Adipose tissue (tissue), 3 donors: Measurements from ENCODE around the gene SMG5. TPM values are rescaled to one million over a fixed set of nuclear protein-coding genes. Genes with fewer than 3 reads are reported as not detected.
A peak's percentile ranks its signal among the peaks of the same experiment; 100 is the strongest.
"Not testable (repeated sequence)": the region's sequence is repeated elsewhere in the genome, so short reads cannot be mapped to it uniquely, and the experiment has no call there.

ENCODE experiments used
- H3K27ac ChIP-seq: one replicate; pipeline ENCODE4 v1.5.1; 2013; ENCODE audit warnings: low read depth, low read length
- WGBS, 3 donors: extraction: QIAGEN DNeasy Blood & Tissue Kit; methylation state at CpG; one replicate each; pipeline ENCODE4 v1.1.7; 2013; 5-methylcytosine and 5-hydroxymethylcytosine counted together
- polyA plus RNA-seq, 3 donors: library from polyadenylated mRNA; stranded (reverse); fragments of 200-250 nt; gene quantifications; one replicate each; pipeline ENCODE4 v1.2.3, GENCODE V29; 2013
- donor health status: healthy with polysubstance abuse.
- donor health status: Bipolar disorder and iron deficiency.
- donor health status: healthy.

The SMG5 gene
- polyA plus RNA-seq, 3 donors = 24.1 to 34.4 (median 28.3) TPM

DNA sequence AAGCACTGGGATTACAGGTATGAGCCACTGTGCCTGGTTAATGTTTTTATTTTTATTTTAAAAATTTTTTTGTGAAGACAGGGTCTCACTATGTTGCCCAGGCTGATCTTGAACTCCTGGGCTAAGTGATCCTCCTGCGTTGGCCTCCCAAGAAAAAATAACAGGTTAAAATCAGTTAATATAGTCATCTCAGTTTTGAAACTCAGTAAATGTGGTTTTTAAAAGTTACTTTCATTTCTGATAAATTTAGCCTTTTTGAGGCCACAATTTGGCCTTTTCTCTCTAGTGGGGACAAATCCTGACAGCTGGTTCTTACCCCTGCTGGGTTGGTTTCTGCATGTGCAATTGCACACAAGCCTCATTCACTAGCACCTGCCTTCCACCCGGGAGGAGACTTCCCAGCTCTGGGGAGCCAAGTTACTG, 56.5 kb downstream of the SMG5 start:
- H3K27ac ChIP-seq = no peak overlapping the region
- WGBS, 3 donors = 70 to 75% (median 75%) methylated on average over 2 of the region's 2 CpGs

DNA sequence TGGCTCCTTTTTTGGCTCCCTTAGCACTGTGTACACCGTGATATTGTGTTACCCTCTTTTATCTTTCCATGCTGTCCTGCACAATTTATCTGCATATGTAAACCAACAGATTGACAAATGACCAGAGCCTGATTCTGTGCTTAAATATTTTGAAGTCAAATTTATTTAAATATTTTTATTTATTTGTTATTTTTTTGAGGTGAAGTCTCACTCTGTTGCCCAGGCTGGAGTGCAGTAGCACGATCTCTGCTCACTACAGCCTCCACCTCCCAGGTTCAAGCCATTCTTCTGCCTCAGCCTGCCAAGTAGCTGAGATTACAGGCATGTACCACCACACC, 57.0 kb downstream of the SMG5 start:
- H3K27ac ChIP-seq = no peak overlapping the region
- WGBS, 3 donors = 8 to 13% (median 13%) methylated on average over 2 of the region's 2 CpGs

DNA sequence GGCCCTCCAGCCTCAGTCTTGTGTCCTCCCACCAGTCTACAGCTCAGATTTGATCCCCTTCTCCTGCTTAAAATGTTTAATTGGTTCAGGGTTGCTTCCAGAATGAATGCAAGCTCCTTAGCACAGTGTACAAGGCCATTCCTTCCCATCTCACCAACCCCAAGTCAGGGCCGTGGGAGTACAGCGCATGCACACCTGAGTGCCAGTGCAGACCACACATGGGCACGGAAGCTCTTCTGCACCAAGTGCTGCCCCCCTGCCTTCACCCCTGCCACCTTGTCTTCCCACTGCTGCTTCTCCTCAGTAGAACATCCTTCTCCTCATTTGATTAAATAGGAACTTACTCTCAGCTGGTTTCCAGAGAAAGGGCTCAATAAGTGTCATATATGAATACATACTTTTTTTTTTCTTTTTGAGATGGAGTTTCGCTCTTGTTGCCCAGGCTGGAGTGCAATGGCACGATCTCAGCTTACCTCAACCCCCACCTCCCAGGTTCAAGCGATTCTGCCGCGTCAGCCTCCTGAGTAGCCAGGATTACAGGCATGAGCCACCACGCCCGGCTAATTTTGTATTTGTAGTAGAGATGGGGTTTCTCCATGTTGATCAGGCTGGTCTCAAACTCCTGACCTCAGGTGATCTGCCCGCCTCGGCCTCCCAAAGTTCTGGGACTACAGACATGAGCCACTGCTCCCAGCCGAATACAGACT, 60.5 kb downstream of the SMG5 start:
- 94% methylated on average over 13 of the region's 13 CpGs for WGBS, 3 donors
- H3K27ac ChIP-seq = no peak overlapping the region

DNA sequence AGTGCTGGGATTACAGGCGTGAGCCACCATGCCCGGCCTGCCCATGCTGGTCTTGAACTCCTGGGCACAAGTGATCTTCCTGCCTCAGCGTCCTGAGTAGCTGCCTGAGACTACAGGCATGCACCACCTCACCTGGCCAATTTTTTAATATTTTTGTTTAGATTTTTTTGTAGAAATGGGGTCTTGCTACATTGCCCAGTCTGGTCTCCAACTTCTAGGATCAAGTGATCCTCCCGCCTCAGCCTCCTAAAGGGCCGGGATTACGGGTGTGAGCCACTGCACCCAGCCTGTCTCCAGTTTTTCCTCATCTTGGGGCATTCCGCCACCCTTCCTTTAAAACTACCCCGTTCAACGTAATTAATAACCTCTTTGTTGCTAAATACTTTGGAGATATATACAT, 62.4 kb downstream of the SMG5 start:
- 95 to 97% (median 97%) methylated on average over 9 of the region's 9 CpGs for WGBS, 3 donors

DNA sequence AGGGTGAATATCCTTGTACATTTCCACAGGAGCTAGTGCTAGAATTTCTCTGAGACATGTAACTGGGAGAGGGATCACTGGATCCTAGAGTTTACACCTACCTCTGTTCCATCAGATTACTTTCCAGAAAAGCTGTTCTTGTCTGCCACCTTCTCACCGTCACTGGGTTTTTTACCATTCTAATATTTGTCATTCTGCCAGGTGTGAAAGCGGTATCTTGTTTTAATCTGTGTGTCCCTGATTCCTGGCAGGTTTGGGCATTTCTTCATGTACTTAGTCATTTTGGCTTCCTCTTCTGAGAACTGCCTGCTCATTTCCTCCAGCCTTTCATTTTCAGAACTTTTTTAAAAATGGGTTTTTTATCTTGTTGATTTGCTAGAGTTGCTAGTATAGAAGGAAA, 64.8 kb downstream of the SMG5 start:
- 9 to 25% (median 22%) methylated on average over 2 of the region's 2 CpGs for WGBS, 3 donors
- H3K27ac ChIP-seq = peak overlapping the region; percentile 51

More for the DNA sequence above, 62.4 kb downstream of the SMG5 start:
- H3K27ac ChIP-seq = no peak overlapping the region

DNA sequence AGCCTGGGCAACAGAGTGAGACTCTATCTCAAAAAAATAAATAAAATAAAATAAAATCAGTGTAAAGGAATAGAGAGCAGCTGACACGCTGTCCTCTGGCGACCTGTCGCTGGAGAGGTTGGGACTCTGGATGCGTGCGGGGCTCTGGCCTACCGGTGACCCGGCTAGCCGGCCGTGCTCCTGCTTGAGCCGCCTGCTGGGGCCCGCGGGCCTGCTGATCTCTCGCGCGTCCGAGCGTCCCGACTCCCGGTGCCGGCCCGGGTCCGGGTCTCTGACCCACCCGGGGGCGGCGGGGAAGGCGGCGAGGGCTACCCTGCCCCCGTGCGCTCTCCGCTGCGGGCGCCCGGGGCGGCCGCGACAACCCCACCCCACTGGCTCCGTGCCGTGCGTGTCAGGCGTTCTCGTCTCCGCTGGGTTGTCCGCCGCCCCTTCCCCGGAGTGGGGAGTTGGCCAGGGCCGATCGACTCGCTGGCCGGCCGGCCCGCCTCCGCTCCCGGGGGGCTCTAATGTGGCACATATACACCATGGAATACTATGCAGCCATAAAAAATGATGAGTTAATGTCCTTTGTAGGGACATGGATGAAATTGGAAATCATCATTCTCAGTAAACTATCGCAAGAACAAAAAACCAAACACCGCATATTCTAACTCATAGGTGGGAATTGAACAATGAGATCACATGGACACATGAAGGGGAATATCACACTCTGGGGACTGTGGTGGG, 66.1 kb downstream of the SMG5 start:
- WGBS, 3 donors = 94 to 98% (median 97%) methylated on average over 49 to 55 of the region's 55 CpGs
- not testable (repeated sequence) for H3K27ac ChIP-seq

DNA sequence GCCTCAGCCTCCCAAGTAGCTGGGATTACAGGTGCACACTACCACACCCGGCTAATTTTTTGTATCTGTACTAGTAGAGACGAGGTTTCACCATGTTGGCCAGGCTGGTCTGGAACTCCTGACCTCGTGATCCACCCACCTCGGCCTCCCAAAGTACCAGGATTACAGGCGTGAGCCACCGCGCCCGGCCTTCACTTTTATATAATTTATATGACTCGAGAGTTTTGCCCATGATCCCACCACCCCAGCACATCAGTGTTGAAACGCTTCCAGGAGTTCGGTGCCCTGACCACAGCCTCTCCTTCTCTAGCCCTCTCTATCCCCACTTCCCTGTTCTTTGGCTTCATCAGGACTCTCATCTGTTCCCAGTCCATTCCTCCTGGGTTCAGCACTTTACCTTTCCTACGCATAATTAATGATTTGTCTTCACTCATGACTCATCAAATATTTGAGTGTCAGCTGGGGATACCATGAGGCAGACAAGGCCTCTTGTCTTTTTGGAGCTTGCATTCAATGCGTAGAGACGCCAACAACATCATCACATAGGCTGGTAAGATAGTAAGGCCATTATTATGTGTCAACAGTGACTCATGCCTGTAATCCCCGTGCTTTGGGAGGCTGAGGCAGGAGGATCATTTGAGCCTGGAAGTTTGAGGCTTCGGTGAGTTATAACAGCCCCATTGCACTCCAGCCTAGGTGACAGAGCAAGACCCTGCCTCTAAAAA, 68.4 kb downstream of the SMG5 start:
- H3K27ac ChIP-seq = no peak overlapping the region
- WGBS, 3 donors = 77 to 85% (median 82%) methylated on average over 16 of the region's 16 CpGs

DNA sequence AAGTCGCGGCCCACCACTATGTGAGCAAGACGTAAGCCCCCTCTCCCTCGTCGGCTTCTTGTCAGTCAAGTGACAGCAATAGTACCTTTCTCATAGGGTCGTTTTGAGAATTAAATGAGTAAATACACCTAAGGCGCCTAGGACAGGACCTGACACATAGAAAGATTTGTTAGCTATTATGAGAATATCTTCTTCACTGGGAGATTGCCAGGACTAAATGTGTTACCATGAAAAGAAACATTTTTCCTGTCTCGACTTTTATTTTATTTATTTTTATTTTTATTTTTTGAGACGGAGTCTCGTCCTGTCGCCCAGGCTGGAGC, 69.0 kb downstream of the SMG5 start:
- 15 to 24% (median 24%) methylated on average over 11 of the region's 11 CpGs for WGBS, 3 donors
- peak overlapping the region; percentile 38 for H3K27ac ChIP-seq

DNA sequence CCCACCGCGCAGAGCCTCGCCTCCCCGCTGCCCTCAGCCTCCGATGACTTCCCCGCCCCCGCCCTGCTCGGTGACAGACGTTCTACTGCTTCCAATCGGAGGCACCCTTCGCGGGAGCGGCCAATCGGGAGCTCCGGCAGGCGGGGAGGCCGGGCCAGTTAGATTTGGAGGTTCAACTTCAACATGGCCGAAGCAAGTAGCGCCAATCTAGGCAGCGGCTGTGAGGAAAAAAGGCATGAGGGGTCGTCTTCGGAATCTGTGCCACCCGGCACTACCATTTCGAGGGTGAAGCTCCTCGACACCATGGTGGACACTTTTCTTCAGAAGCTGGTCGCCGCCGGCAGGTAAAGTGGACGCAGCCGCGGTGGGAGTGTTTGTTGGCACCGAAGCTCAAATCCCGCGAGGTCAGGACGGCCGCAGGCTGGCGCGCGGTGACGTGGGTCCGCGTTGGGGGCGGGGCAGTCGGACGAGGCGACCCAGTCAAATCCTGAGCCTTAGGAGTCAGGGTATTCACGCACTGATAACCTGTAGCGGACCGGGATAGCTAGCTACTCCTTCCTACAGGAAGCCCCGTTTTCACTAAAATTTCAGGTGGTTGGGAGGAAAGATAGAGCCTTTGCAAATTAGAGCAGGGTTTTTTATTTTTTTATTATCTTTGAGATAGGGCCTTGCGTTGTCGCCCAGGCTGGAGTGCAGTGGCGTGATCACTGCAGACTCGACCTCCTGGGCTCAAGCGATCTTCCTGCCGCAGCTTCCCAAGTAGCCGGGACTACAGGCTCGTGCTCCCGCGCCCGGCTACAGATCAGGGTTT, 69.6 kb downstream of the SMG5 start, which contains the start of gene PMF1:
Gene PMF1 (plus strand): TSS at position 175 of the 811 bp plus-strand sequence. CDS start 9 bp downstream, at position 184.
- peak within 1 kb of the TSS; percentile 38 for H3K27ac ChIP-seq
- WGBS, 3 donors = 1% methylated on average over 61 of the region's 61 CpGs

DNA sequence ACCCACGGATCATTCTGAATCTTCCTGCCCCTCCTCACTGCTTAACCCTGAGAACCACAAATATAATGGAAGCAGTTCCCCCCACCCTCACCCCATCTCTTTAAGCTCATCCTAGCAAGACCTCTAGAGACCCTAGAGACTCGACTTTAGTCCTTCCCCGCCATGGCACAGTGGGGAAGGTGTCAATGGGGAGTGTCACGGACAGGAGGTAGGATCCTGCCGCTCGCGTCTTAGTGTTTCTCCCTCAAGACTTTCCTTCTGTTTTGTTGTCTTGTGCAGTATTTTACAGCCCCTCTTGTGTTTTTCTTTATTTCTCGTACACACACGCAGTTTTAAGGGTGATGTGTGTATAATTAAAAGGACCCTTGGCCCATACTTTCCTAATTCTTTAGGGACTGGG, 70.5 kb downstream of the SMG5 start:
- WGBS, 3 donors = 80 to 83% (median 81%) methylated on average over 9 of the region's 9 CpGs
- no peak overlapping the region for H3K27ac ChIP-seq

DNA sequence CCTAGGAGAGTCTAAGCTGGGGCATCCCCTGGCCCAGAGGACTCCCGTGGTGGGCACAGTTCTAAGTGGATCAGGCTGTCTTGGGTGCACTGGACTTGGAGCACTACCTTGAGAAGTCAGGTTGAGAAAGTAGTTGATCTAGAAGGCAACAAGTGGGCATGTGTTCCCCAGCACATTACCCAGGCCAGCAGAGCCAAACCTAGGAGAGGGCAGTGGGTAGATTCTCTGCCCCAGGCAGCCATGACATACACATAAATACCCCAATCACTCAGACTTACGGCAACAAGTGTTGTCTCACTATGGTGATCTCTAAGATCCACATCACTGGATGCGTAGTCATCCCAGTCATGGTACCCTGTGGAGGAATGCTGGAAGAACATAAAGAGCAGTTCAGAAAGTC, 71.4 kb downstream of the SMG5 start:
- WGBS, 3 donors = 95 to 100% (median 98%) methylated on average over 3 of the region's 3 CpGs

DNA sequence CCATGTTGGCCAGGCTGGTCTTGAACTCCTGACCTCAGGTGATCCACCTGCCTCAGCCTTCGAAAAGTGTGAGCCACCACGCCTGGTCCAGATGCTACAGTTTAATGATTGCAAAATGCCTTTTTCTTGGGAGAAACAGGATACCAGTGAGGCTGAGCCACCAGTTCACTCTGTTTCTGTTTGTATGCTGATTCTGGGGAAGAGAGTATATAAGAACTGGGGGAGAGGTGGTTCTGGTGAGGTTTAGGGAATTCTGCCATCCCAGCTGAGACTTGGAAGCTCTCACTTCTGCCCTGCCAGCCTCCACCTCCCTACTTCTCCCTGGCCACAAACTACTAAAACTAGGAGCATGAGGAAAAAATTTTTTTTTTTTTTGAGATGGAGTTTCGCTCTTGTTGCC, 77.9 kb downstream of the SMG5 start:
- H3K27ac ChIP-seq = no peak overlapping the region
- 75 to 86% (median 80%) methylated on average over 3 of the region's 3 CpGs for WGBS, 3 donors

More for the DNA sequence above, 71.4 kb downstream of the SMG5 start:
- H3K27ac ChIP-seq = no peak overlapping the region

DNA sequence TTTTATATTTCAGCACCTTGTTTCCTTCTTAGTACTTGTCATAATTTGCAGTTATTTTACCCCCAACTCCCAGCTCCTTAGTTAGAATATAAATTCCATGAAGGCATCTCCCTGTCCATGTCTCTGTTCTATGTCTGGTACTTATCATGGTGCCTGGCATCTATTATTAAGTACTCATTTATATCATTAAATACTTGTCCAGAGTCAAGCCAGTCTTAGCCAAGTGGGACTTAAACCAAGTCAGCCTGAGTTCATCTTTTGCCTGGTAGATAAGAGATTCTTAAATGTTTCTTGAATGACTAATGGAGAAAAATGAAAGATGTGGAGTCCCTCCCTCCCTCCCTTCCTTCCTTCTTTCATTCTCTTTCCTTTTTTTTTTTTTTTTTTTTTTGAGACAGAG, 79.3 kb downstream of the SMG5 start:
- H3K27ac ChIP-seq = no peak overlapping the region

DNA sequence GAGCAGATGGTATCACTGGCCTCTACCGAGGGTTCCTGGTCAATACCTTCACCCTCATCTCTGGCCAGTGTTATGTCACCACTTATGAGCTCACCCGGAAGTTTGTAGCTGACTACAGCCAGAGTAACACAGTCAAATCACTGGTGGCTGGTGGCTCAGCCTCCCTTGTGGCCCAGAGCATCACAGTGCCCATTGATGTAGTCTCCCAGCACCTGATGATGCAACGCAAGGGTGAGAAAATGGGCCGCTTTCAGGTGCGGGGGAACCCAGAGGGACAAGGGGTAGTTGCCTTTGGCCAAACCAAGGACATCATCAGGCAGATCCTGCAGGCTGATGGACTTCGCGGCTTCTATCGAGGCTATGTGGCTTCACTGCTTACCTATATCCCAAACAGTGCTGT, 82.6 kb downstream of the SMG5 start:
- 91 to 95% (median 94%) methylated on average over 8 of the region's 8 CpGs for WGBS, 3 donors

More for the DNA sequence above, 82.6 kb downstream of the SMG5 start:
- H3K27ac ChIP-seq = no peak overlapping the region

Other genes with a start within 250 kb of the SMG5 start
- gene UBQLN4, start 229.0 kb downstream of the SMG5 start, polyA plus RNA-seq = 10 to 100 TPM; 14.5 to 18.9 (median 18.8) TPM
- 100 to 1,000 TPM; 113 to 133 (median 116) TPM for gene LAMTOR2, start 228.0 kb downstream of the SMG5 start, polyA plus RNA-seq
- gene RAB25, start 221.7 kb downstream of the SMG5 start, polyA plus RNA-seq = 10 to 100 TPM in 2 of 3 donors, under 1 TPM in 1; 0.56 to 58.7 (median 11.8) TPM
- under 1 TPM; under 0.01 to 0.43 (median 0.26) TPM for gene MEX3A, start 200.4 kb downstream of the SMG5 start, polyA plus RNA-seq
- 100 to 1,000 TPM in 2 of 3 donors, 10 to 100 TPM in 1; 58.6 to 543 (median 239) TPM for gene LMNA, start 168.1 kb downstream of the SMG5 start, polyA plus RNA-seq
- gene SEMA4A, start 129.2 kb downstream of the SMG5 start, polyA plus RNA-seq = 1 to 10 TPM; 2.1 to 9.5 (median 7.4) TPM
- 10 to 100 TPM in 2 of 3 donors, 1 to 10 TPM in 1; 6.6 to 27.6 (median 13.8) TPM for gene SLC25A44, start 88.7 kb downstream of the SMG5 start, polyA plus RNA-seq
- 10 to 100 TPM; 32.3 to 59.8 (median 55.4) TPM for gene PMF1, start 69.8 kb downstream of the SMG5 start, polyA plus RNA-seq
- gene BGLAP, start 40.6 kb downstream of the SMG5 start, polyA plus RNA-seq = 1 to 10 TPM in 1 of 3 donors, under 1 TPM in 2; 0.31 to 2.8 (median 0.71) TPM
- 1 to 10 TPM in 1 of 3 donors, under 1 TPM in 2; 0.67 to 1.1 (median 0.79) TPM for gene PAQR6, start 34.8 kb downstream of the SMG5 start, polyA plus RNA-seq
- 1 to 10 TPM; 1.8 to 3.1 (median 2.5) TPM for gene TMEM79, start 1.5 kb upstream of the SMG5 start, polyA plus RNA-seq
- 10 to 100 TPM; 19.3 to 41.2 (median 37.2) TPM for gene GLMP, start 12.9 kb upstream of the SMG5 start, polyA plus RNA-seq
- gene VHLL, start 16.5 kb upstream of the SMG5 start, polyA plus RNA-seq = not detected
- 100 to 1,000 TPM in 2 of 3 donors, 10 to 100 TPM in 1; 96.5 to 152 (median 100) TPM for gene CCT3, start 55.5 kb upstream of the SMG5 start, polyA plus RNA-seq
- under 1 TPM; 0.18 to 0.67 (median 0.39) TPM for gene TSACC, start 55.7 kb upstream of the SMG5 start, polyA plus RNA-seq
- gene RHBG, start 86.4 kb upstream of the SMG5 start, polyA plus RNA-seq = under 1 TPM in 1 of 3 donors, not detected in 2; 0.08 TPM
- gene MEF2D, start 217.9 kb upstream of the SMG5 start, polyA plus RNA-seq = 10 to 100 TPM; 13.4 to 28.7 (median 17.4) TPM